ENCODE measurements around the gene MS4A18.
"Not testable (repeated sequence)": the region's sequence is repeated elsewhere in the genome, so short reads cannot be mapped to it uniquely, and the experiment has no call there.

The MS4A18 gene

GRCh38 chr11:60724420-60724819 is at the start of gene MS4A18:
Gene MS4A18 (plus strand): TSS chr11:60724720.
- H3K4me3 ChIP-seq (ENCODE audit: low read depth, low read length): no peak within 1 kb of the TSS

GRCh38 chr11:60678231-60678630 is 46.3 kb upstream of the MS4A18 start:
- not testable (repeated sequence) for H3K4me3 ChIP-seq (ENCODE audit: low read depth, low read length)

- H3K4me3 ChIP-seq (ENCODE audit: low read depth, low read length): no peak overlapping the region
These were observed 44.6 kb upstream of the MS4A18 start for GRCh38 chr11:60679879-60680278.

- H3K4me3 ChIP-seq (ENCODE audit: low read depth, low read length): no peak overlapping the region
These were observed 43.9 kb upstream of the MS4A18 start for GRCh38 chr11:60680455-60681119.

GRCh38 chr11:60684541-60684848 is 40.0 kb upstream of the MS4A18 start:
- not testable (repeated sequence) for H3K4me3 ChIP-seq (ENCODE audit: low read depth, low read length)

- H3K4me3 ChIP-seq (ENCODE audit: low read depth, low read length): no peak overlapping the region
These were observed 32.9 kb upstream of the MS4A18 start for GRCh38 chr11:60691661-60692060.

- no peak within 1 kb of the TSS for H3K4me3 ChIP-seq (ENCODE audit: low read depth, low read length)
These were observed 25.2 kb upstream of the MS4A18 start, which contains the start of gene MS4A8 for GRCh38 chr11:60699284-60699691. Gene MS4A8 (plus strand): TSS chr11:60699612. CDS start chr11:60700861, 1,249 bp downstream.

- no peak overlapping the region for H3K4me3 ChIP-seq (ENCODE audit: low read depth, low read length)
These were observed 24.6 kb upstream of the MS4A18 start for GRCh38 chr11:60699936-60700335.

- no peak overlapping the region for H3K4me3 ChIP-seq (ENCODE audit: low read depth, low read length)
These were observed 23.6 kb upstream of the MS4A18 start for GRCh38 chr11:60700689-60701468.

- no peak overlapping the region for H3K4me3 ChIP-seq (ENCODE audit: low read depth, low read length)
These were observed 23.1 kb upstream of the MS4A18 start for GRCh38 chr11:60701469-60701818.

- no peak overlapping the region for H3K4me3 ChIP-seq (ENCODE audit: low read depth, low read length)
These were observed 21.1 kb upstream of the MS4A18 start for GRCh38 chr11:60703374-60703773.

- no peak overlapping the region for H3K4me3 ChIP-seq (ENCODE audit: low read depth, low read length)
These were observed 18.6 kb upstream of the MS4A18 start for GRCh38 chr11:60705895-60706294.

- H3K4me3 ChIP-seq (ENCODE audit: low read depth, low read length): no peak overlapping the region
These were observed 17.6 kb upstream of the MS4A18 start for GRCh38 chr11:60706931-60707330.

GRCh38 chr11:60710482-60710881 is 14.0 kb upstream of the MS4A18 start:
- no peak overlapping the region for H3K4me3 ChIP-seq (ENCODE audit: low read depth, low read length)

- H3K4me3 ChIP-seq (ENCODE audit: low read depth, low read length): no peak overlapping the region
These were observed 13.2 kb upstream of the MS4A18 start for GRCh38 chr11:60711276-60711675.

GRCh38 chr11:60713423-60713822 is 11.1 kb upstream of the MS4A18 start:
- H3K4me3 ChIP-seq (ENCODE audit: low read depth, low read length): not testable (repeated sequence)

- H3K4me3 ChIP-seq (ENCODE audit: low read depth, low read length): no peak overlapping the region
These were observed 6.6 kb upstream of the MS4A18 start for GRCh38 chr11:60717956-60718355.

GRCh38 chr11:60718524-60719316 is 5.8 kb upstream of the MS4A18 start:
- no peak overlapping the region for H3K4me3 ChIP-seq (ENCODE audit: low read depth, low read length)

GRCh38 chr11:60719391-60719790 is 5.1 kb upstream of the MS4A18 start:
- no peak overlapping the region for H3K4me3 ChIP-seq (ENCODE audit: low read depth, low read length)

GRCh38 chr11:60720460-60720859 is 4.1 kb upstream of the MS4A18 start:
- no peak overlapping the region for H3K4me3 ChIP-seq (ENCODE audit: low read depth, low read length)

GRCh38 chr11:60725592-60725991 is 1.1 kb downstream of the MS4A18 start:
- no peak overlapping the region for H3K4me3 ChIP-seq (ENCODE audit: low read depth, low read length)

- no peak overlapping the region for H3K4me3 ChIP-seq (ENCODE audit: low read depth, low read length)
These were observed 7.1 kb downstream of the MS4A18 start for GRCh38 chr11:60731586-60731985.

Measured in iPS-11a (cell line).